Neural progenitor cell (in vitro differentiated cells): ENCODE measurements around the gene BIRC6. TPM values are rescaled to one million over a fixed set of nuclear protein-coding genes. Genes with fewer than 3 reads are reported as not detected.
"Not testable (repeated sequence)": the region's sequence is repeated elsewhere in the genome, so short reads cannot be mapped to it uniquely, and the experiment has no call there.

Experiments used
- DNase-seq: peaks from one replicate; pipeline ENCODE4 v3.0.0-alpha.2; 2016; ENCODE audit warnings: low spot score
- H2AFZ ChIP-seq: fragments of 200-600 bp; sonication (generic); replicated peaks from 2 replicates; pipeline ENCODE4 v1.6.1; 2016; ENCODE audit warnings: antibody characterized with exemption
- H3F3A ChIP-seq: fragments of 200-600 bp; sonication (generic); 2 replicates; pipeline ENCODE4 v1.6.1; 2016; ENCODE audit warnings: antibody characterized with exemption, low read depth
- H3K27ac ChIP-seq: fragments of 200-600 bp; sonication (generic); 2 replicates; pipeline ENCODE4 v1.5.1; 2016; ENCODE audit warnings: mild to moderate bottlenecking
- H3K27me3 ChIP-seq: fragments of 200-600 bp; sonication (generic); 2 replicates; pipeline ENCODE4 v1.6.1; 2016; ENCODE audit warnings: mild to moderate bottlenecking, moderate library complexity
- H3K36me3 ChIP-seq: fragments of 200-600 bp; sonication (generic); 2 replicates; pipeline ENCODE4 v1.5.1; 2016
- H3K4me1 ChIP-seq: fragments of 200-600 bp; sonication (generic); 2 replicates; pipeline ENCODE4 v1.6.1; 2016; ENCODE audit warnings: mixed run types
- H3K4me2 ChIP-seq: fragments of 200-600 bp; sonication (generic); 2 replicates; pipeline ENCODE4 v1.6.1; 2016
- H3K4me3 ChIP-seq: fragments of 200-600 bp; sonication (generic); 2 replicates; pipeline ENCODE4 v1.5.1; 2016
- H3K79me2 ChIP-seq: fragments of 200-600 bp; sonication (generic); 2 replicates; pipeline ENCODE4 v1.6.1; 2016; ENCODE audit warnings: low read depth
- H3K9ac ChIP-seq: fragments of 200-600 bp; sonication (generic); 2 replicates; pipeline ENCODE4 v1.6.1; 2016
- H3K9me3 ChIP-seq: fragments of 200-600 bp; sonication (generic); 2 replicates; pipeline ENCODE4 v1.5.1; 2016; ENCODE audit warnings: low read depth
- H4K20me1 ChIP-seq: fragments of 200-600 bp; sonication (generic); 2 replicates; pipeline ENCODE4 v1.6.1; 2016; ENCODE audit warnings: low read depth
- H3K27ac Mint-ChIP-seq: 3 replicates; pipeline ENCODE4 v1.8.0; 2021; ENCODE audit warnings: mixed read lengths
- H3K27me3 Mint-ChIP-seq: 2 replicates; pipeline ENCODE4 v1.8.0; 2022; ENCODE audit warnings: low read depth, mild to moderate bottlenecking, inconsistent platforms, moderate library complexity, mixed read lengths; ENCODE audit not compliant: insufficient read depth
- H3K36me3 Mint-ChIP-seq: 3 replicates; pipeline ENCODE4 v1.8.0; 2021; ENCODE audit warnings: mixed read lengths
- H3K4me1 Mint-ChIP-seq: 3 replicates; pipeline ENCODE4 v1.8.0; 2021; ENCODE audit warnings: mixed read lengths
- H3K4me3 Mint-ChIP-seq: 3 replicates; pipeline ENCODE4 v1.8.0; 2021; ENCODE audit warnings: mild to moderate bottlenecking, moderate library complexity, mixed read lengths
- H3K9me3 Mint-ChIP-seq: 3 replicates; pipeline ENCODE4 v1.8.0; 2020; ENCODE audit warnings: mixed read lengths
- CTCF ChIP-seq: fragments of 200-600 bp; sonication (generic); IDR thresholded peaks from 2 replicates; pipeline ENCODE4 v1.5.1; 2017; ENCODE audit warnings: antibody characterized with exemption, mild to moderate bottlenecking
- EZH2 ChIP-seq: fragments of 200-600 bp; sonication (generic); IDR thresholded peaks from 2 replicates; pipeline ENCODE4 v1.6.1; 2017; ENCODE audit warnings: antibody characterized with exemption, mild to moderate bottlenecking, moderate library complexity
- EZH2phosphoT487 ChIP-seq: fragments of 200-600 bp; sonication (generic); IDR thresholded peaks from 2 replicates; pipeline ENCODE4 v1.6.1; 2017; ENCODE audit warnings: antibody characterized with exemption
- total RNA-seq: library from RNA; depleted of rRNA; stranded (reverse); fragments of >200 nt; gene quantifications from 2 replicates; pipeline ENCODE4 v1.2.3, GENCODE V29; 2015; ENCODE audit warnings: low replicate concordance

Gene BIRC6
- total RNA-seq, 1 donor from 2014 or later, result 105 TPM

GRCh38 chr2:32455816-32456215 lies 99.0 kb downstream of the BIRC6 start:
- Histone ChIP-seq H3K4me3 (no peak overlapping the region), H2AFZ (no peak overlapping the region), H3K9ac (no peak overlapping the region), H4K20me1 (no peaks in the 10 kb centered on the region), H3K36me3 (peaks cover 4% of the 10 kb centered on the region), H3K4me2 (no peak overlapping the region), H3K27me3 (no peaks in the 10 kb centered on the region), H3K4me1 (no peaks in the 10 kb centered on the region), H3F3A (peaks cover 10% of the 10 kb centered on the region), H3K79me2 (peaks cover 15% of the 10 kb centered on the region), H3K27ac (no peak overlapping the region), H3K9me3 (no peaks in the 10 kb centered on the region)
- Mint-ChIP-seq H3K4me3 (no peak overlapping the region), H3K4me1 (no peaks in the 10 kb centered on the region), H3K9me3 (no peaks in the 10 kb centered on the region), H3K27ac (no peak overlapping the region), H3K36me3 (peaks cover 19% of the 10 kb centered on the region), H3K27me3 (no peaks in the 10 kb centered on the region)
- TF ChIP-seq EZH2 (no peak), EZH2phosphoT487 (no peak), CTCF (no peak)
- DNase-seq, result no peak

GRCh38 chr2:32456808-32457207 lies 100.0 kb downstream of the BIRC6 start:
- H3K36me3 Mint-ChIP-seq, result peaks cover 19% of the 10 kb centered on the region
- Histone ChIP-seq H4K20me1 (no peaks in the 10 kb centered on the region), H3K27ac (no peak overlapping the region), H3K36me3 (peaks cover 4% of the 10 kb centered on the region), H3K4me3 (no peak overlapping the region), H3K79me2 (peaks cover 17% of the 10 kb centered on the region), H3K4me1 (no peaks in the 10 kb centered on the region), H3K9me3 (no peaks in the 10 kb centered on the region), H3K27me3 (no peaks in the 10 kb centered on the region), H3K4me2 (no peak overlapping the region), H3F3A (peaks cover 10% of the 10 kb centered on the region), H2AFZ (no peak overlapping the region), H3K9ac (no peak overlapping the region)
- DNase-seq, result no peak
- no peak overlapping the region for H3K27ac Mint-ChIP-seq
- H3K4me1 Mint-ChIP-seq, result no peaks in the 10 kb centered on the region
- no peaks in the 10 kb centered on the region for H3K27me3 Mint-ChIP-seq
- TF ChIP-seq CTCF (no peak), EZH2phosphoT487 (no peak), EZH2 (no peak)
- H3K4me3 Mint-ChIP-seq, result no peak overlapping the region
- H3K9me3 Mint-ChIP-seq, result no peaks in the 10 kb centered on the region

GRCh38 chr2:32457814-32458213 lies 101.0 kb downstream of the BIRC6 start:
- H3K4me1 Mint-ChIP-seq, result no peaks in the 10 kb centered on the region
- no peak overlapping the region for H3K27ac Mint-ChIP-seq
- H3K4me2 ChIP-seq, result no peak overlapping the region
- H3F3A ChIP-seq, result peaks cover 10% of the 10 kb centered on the region
- H3K27me3 ChIP-seq, result no peaks in the 10 kb centered on the region
- no peak overlapping the region for H3K4me3 Mint-ChIP-seq
- H3K36me3 ChIP-seq, result peaks cover 4% of the 10 kb centered on the region
- no peak for TF ChIP-seq EZH2phosphoT487
- TF ChIP-seq CTCF, result no peak
- TF ChIP-seq EZH2, result no peak
- DNase-seq, result no peak
- no peaks in the 10 kb centered on the region for H3K4me1 ChIP-seq
- no peak overlapping the region for H3K27ac ChIP-seq
- H3K4me3 ChIP-seq, result no peak overlapping the region
- H2AFZ ChIP-seq, result no peak overlapping the region
- peaks cover 22% of the 10 kb centered on the region for H3K79me2 ChIP-seq
- H3K27me3 Mint-ChIP-seq, result no peaks in the 10 kb centered on the region
- H3K9ac ChIP-seq, result no peak overlapping the region
- no peaks in the 10 kb centered on the region for H4K20me1 ChIP-seq
- H3K9me3 ChIP-seq, result no peaks in the 10 kb centered on the region
- no peaks in the 10 kb centered on the region for H3K9me3 Mint-ChIP-seq
- peaks cover 20% of the 10 kb centered on the region for H3K36me3 Mint-ChIP-seq

- not testable (repeated sequence) for H3K4me3 ChIP-seq, H3K9me3 Mint-ChIP-seq, H3K36me3 ChIP-seq, DNase-seq, H3K9me3 ChIP-seq, H2AFZ ChIP-seq, H3K27me3 Mint-ChIP-seq, H3K27ac Mint-ChIP-seq, H4K20me1 ChIP-seq, H3K4me3 Mint-ChIP-seq, H3K4me1 Mint-ChIP-seq, H3K9ac ChIP-seq, H3K4me2 ChIP-seq, H3K27ac ChIP-seq, H3K27me3 ChIP-seq, H3K4me1 ChIP-seq
- H3K36me3 Mint-ChIP-seq, result peaks cover 35% of the 10 kb centered on the region
- Histone ChIP-seq H3K79me2 (peaks cover 22% of the 10 kb centered on the region), H3F3A (peaks cover 10% of the 10 kb centered on the region)
These were observed 104.0 kb downstream of the BIRC6 start for GRCh38 chr2:32460861-32461260.
